ENCODE data around the gene PTPN14. TPM values are rescaled to one million over a fixed set of nuclear protein-coding genes. Genes with fewer than 3 reads are reported as not detected.

The PTPN14 gene
- total RNA-seq, 1 experiment from 2014 or later, result 243 TPM

- no peak for TF ChIP-seq CTCF (IDR thresholded peaks at IDR 0.05; ENCODE audit: unreplicated experiment)
- Mint-ChIP-seq H3K9me3 (ENCODE audit: unreplicated experiment) (no peaks in the 10 kb centered on the region), H3K4me1 (ENCODE audit: insufficient read depth, unreplicated experiment) (peaks cover 65% of the 10 kb centered on the region), H3K4me3 (ENCODE audit: unreplicated experiment) (peak overlapping the region; percentile 37), H3K27ac (ENCODE audit: low read depth, unreplicated experiment) (peak overlapping the region; percentile 88), H3K36me3 (ENCODE audit: insufficient read depth, unreplicated experiment) (peaks cover 50% of the 10 kb centered on the region), H3K27me3 (ENCODE audit: insufficient read depth, unreplicated experiment) (no peaks in the 10 kb centered on the region)
- BruUV-seq (replicated peaks), result no TSS peak
- intact Hi-C loops (cut with micrococcal nuclease), result no loop called here
- ChIA-PET CTCF (interaction anchor here (0.6 to 3.4 kb wide), 15 partner anchors 9 to 253 kb away, joined by 3 to 12 read pairs (median 5); no protein-coding TSS in a partner anchor), POLR2A (interaction anchor here (0.5 to 30.6 kb wide), 21 partner anchors 9 to 1609 kb away, joined by 3 to 881 read pairs (median 7); partner anchors contain the start of genes FLVCR1 and PTPN14)
- peak; percentile 64 for DNase-seq (ENCODE audit: unreplicated experiment)
These were observed 84.3 kb downstream of the PTPN14 start for GRCh38 chr1:214467078-214467585.

- H3K4me3 Mint-ChIP-seq (ENCODE audit: unreplicated experiment), result peak overlapping the region; percentile 37
- CTCF ChIA-PET, result interaction anchor here (0.6 to 2.2 kb wide), 9 partner anchors 10 to 252 kb away, joined by 3 to 12 read pairs (median 5); no protein-coding TSS in a partner anchor
- no TSS peak for BruUV-seq (replicated peaks)
These were observed 84.9 kb downstream of the PTPN14 start for GRCh38 chr1:214466403-214467077.

GRCh38 chr1:214464445-214465287, 86.7 kb downstream of the PTPN14 start:
- H3K27me3 Mint-ChIP-seq (ENCODE audit: insufficient read depth, unreplicated experiment), result no peaks in the 10 kb centered on the region
- no TSS peak for BruUV-seq (replicated peaks)
- intact Hi-C loops (cut with micrococcal nuclease), result no loop called here
- ChIA-PET CTCF (interaction anchor here (0.6 to 1.5 kb wide), 8 partner anchors 8 to 132 kb away, joined by 3 to 7 read pairs (median 4); no protein-coding TSS in a partner anchor), POLR2A (interaction anchor here (0.8 to 30.6 kb wide), 10 partner anchors 6 to 119 kb away, joined by 3 to 881 read pairs (median 6); partner anchors contain the start of gene PTPN14)
- H3K9me3 Mint-ChIP-seq (ENCODE audit: unreplicated experiment), result no peaks in the 10 kb centered on the region
- no peak for DNase-seq (ENCODE audit: unreplicated experiment)
- peaks cover 67% of the 10 kb centered on the region for H3K4me1 Mint-ChIP-seq (ENCODE audit: insufficient read depth, unreplicated experiment)
- no peak overlapping the region for H3K27ac Mint-ChIP-seq (ENCODE audit: low read depth, unreplicated experiment)
- no peak overlapping the region for H3K4me3 Mint-ChIP-seq (ENCODE audit: unreplicated experiment)
- no peak for TF ChIP-seq CTCF (IDR thresholded peaks at IDR 0.05; ENCODE audit: unreplicated experiment)
- peaks cover 65% of the 10 kb centered on the region for H3K36me3 Mint-ChIP-seq (ENCODE audit: insufficient read depth, unreplicated experiment)

More at GRCh38 chr1:214466403-214467077, 84.9 kb downstream of the PTPN14 start:
- peaks cover 65% of the 10 kb centered on the region for H3K4me1 Mint-ChIP-seq (ENCODE audit: insufficient read depth, unreplicated experiment)
- peak; percentile 54 for DNase-seq (ENCODE audit: unreplicated experiment)
- H3K27me3 Mint-ChIP-seq (ENCODE audit: insufficient read depth, unreplicated experiment), result no peaks in the 10 kb centered on the region
- intact Hi-C loops (cut with micrococcal nuclease), result no loop called here
- H3K36me3 Mint-ChIP-seq (ENCODE audit: insufficient read depth, unreplicated experiment), result peaks cover 55% of the 10 kb centered on the region
- peak overlapping the region; percentile 88 for H3K27ac Mint-ChIP-seq (ENCODE audit: low read depth, unreplicated experiment)
- TF ChIP-seq CTCF (IDR thresholded peaks at IDR 0.05; ENCODE audit: unreplicated experiment), result no peak
- POLR2A ChIA-PET, result interaction anchor here (0.5 to 30.6 kb wide), 17 partner anchors 8 to 184 kb away, joined by 3 to 881 read pairs (median 16); partner anchors contain the start of gene PTPN14
- H3K9me3 Mint-ChIP-seq (ENCODE audit: unreplicated experiment), result no peaks in the 10 kb centered on the region

Measured in MCF 10A (cell line).